HCT116 (cell line): ENCODE measurements around the gene INF2. TPM values are rescaled to one million over a fixed set of nuclear protein-coding genes. Genes with fewer than 3 reads are reported as not detected.

Source experiments
- ATAC-seq: fragments of 200-7000 bp; cut with Tn5 transposase; 2 replicates; pipeline ENCODE4 v1.9.1; 2020; ENCODE audit warnings: mild to moderate bottlenecking, moderate library complexity
- BruUV-seq: library from RNA; stranded (reverse); fragments of 400-500 nt; replicated peaks from 2 replicates; lab custom pipeline; 2021; lab: Mats Ljungman, UMichigan
- CTCF ChIA-PET: fragments of 300-600 bp; sonication (Branson Sonifier 250); formaldehyde crosslinking; loops from one replicate; lab custom pipeline; 2021; ENCODE audit warnings: antibody characterized with exemption; lab: Charles Lee
- POLR2A ChIA-PET: fragments of 300-600, 350-600 bp; sonication (Branson Sonifier 250); formaldehyde crosslinking; loops from one replicate; lab custom pipeline; 2021; ENCODE audit warnings: antibody characterized with exemption; lab: Charles Lee
- RAD21 ChIA-PET, 2 experiments: fragments of 300-600 bp; sonication (Branson Sonifier 250); formaldehyde crosslinking; loops; one replicate each; lab custom pipeline; 2023; ENCODE audit warnings: low total read pairs in 2 of 2; ENCODE audit not compliant: uncharacterized antibody in 2 of 2, unreplicated experiment in 2 of 2, low non-redundant PET in 1 of 2; lab: Charles Lee
- DNase-seq: peaks from one replicate; pipeline ENCODE4 v3.0.0-alpha.2; 2010; ENCODE audit warnings: low read depth, low spot score
- H2AFZ ChIP-seq: fragments of 200-600 bp; shearing (Covaris generic), sonication (generic); 2 replicates; pipeline ENCODE4 v1.6.1; 2017; ENCODE audit warnings: low read depth, mixed run types, mixed read lengths, antibody characterized with exemption, low read length; ENCODE audit not compliant: poor library complexity, severe bottlenecking
- H3K27ac ChIP-seq: 2 replicates; pipeline ENCODE4 v1.5.1; 2012; ENCODE audit warnings: low read depth, low read length
- H3K27me3 ChIP-seq: fragments of 200-600 bp; sonication (generic); 2 replicates; pipeline ENCODE4 v1.6.1; 2016; ENCODE audit warnings: mixed run types, low read length, mixed read lengths; ENCODE audit not compliant: insufficient read depth
- H3K36me3 ChIP-seq, 2 experiments: fragments of 200-500 bp in 1 of 2; fragments of 200-600 bp in 1 of 2; sonication (Bioruptor generic) in 1 of 2; sonication (generic) in 1 of 2; 2 replicates each; pipeline versions ENCODE4 v1.5.1 to v1.6.1; 2014 to 2016; ENCODE audit warnings: low read length in 2 of 2, inconsistent platforms in 1 of 2, mixed read lengths in 1 of 2, mixed run types in 1 of 2; ENCODE audit not compliant: insufficient read depth in 2 of 2, control insufficient read depth in 1 of 2
- H3K4me1 ChIP-seq, 2 experiments: fragments of 200-600 bp in 1 of 2; sonication (generic) in 1 of 2; 2 replicates each; pipeline versions ENCODE4 v1.5.1 to v1.6.1; 2012 to 2017; ENCODE audit warnings: low read length in 2 of 2, inconsistent platforms in 1 of 2, mild to moderate bottlenecking in 1 of 2, mixed read lengths in 1 of 2, mixed run types in 1 of 2, moderate library complexity in 1 of 2; ENCODE audit not compliant: insufficient read depth in 2 of 2, control insufficient read depth in 1 of 2
- H3K4me2 ChIP-seq: fragments of 200-600 bp; sonication (generic); 2 replicates; pipeline ENCODE4 v1.6.1; 2017; ENCODE audit warnings: mixed run types, low read length, mixed read lengths
- H3K4me3 ChIP-seq, 2 experiments: fragments of 200-600 bp in 1 of 2; sonication (generic) in 1 of 2; replicated peaks in 1 of 2; 2 replicates each; pipeline ENCODE4 v1.5.1; 2011 to 2016; ENCODE audit warnings: low read length in 2 of 2, control low read depth in 1 of 2, low read depth in 1 of 2, mild to moderate bottlenecking in 1 of 2, mixed read lengths in 1 of 2, mixed run types in 1 of 2
- H3K79me2 ChIP-seq: fragments of 200-600 bp; sonication (generic); 2 replicates; pipeline ENCODE4 v1.6.1; 2017; ENCODE audit warnings: mild to moderate bottlenecking, mixed run types, low read length, moderate library complexity, mixed read lengths; ENCODE audit not compliant: insufficient read depth
- H3K9ac ChIP-seq: fragments of 200-600 bp; sonication (generic); 2 replicates; pipeline ENCODE4 v1.6.1; 2016; ENCODE audit warnings: low read length, mixed read lengths
- H3K9me2 ChIP-seq: fragments of 200-600 bp; sonication (generic), shearing (Covaris generic); 2 replicates; pipeline ENCODE4 v1.6.1; 2017; ENCODE audit warnings: mixed run types, mild to moderate bottlenecking, moderate library complexity; ENCODE audit not compliant: insufficient read depth
- H3K9me3 ChIP-seq, 2 experiments: fragments of 200-500 bp in 1 of 2; fragments of 200-600 bp in 1 of 2; sonication (Bioruptor generic) in 1 of 2; sonication (generic) in 1 of 2; 2 replicates each; pipeline ENCODE4 v1.6.1; 2014 to 2017; ENCODE audit warnings: low read length in 2 of 2, mixed read lengths in 2 of 2, inconsistent platforms in 1 of 2, low read depth in 1 of 2, mild to moderate bottlenecking in 1 of 2, mixed run types in 1 of 2, moderate library complexity in 1 of 2; ENCODE audit not compliant: control insufficient read depth in 1 of 2, insufficient read depth in 1 of 2
- H4K20me1 ChIP-seq: fragments of 200-600 bp; sonication (generic), shearing (Covaris generic); 2 replicates; pipeline ENCODE4 v1.6.1; 2017; ENCODE audit warnings: mixed run types, mild to moderate bottlenecking, moderate library complexity; ENCODE audit not compliant: insufficient read depth
- CBX3 ChIP-seq: IDR thresholded peaks from 2 replicates; pipeline ENCODE4 v1.6.1; 2012; ENCODE audit warnings: low read depth
- CEBPB ChIP-seq: IDR thresholded peaks from 2 replicates; pipeline ENCODE4 v1.6.1; 2012; ENCODE audit warnings: low read depth
- CTCF ChIP-seq, 3 experiments: fragments of 200-600 bp in 1 of 3; sonication (generic) in 1 of 3; IDR thresholded peaks in 2 of 3; conservative IDR thresholded peaks in 1 of 3; 2 replicates each; pipeline ENCODE4 v1.5.1; 2012 to 2017; ENCODE audit warnings: low read depth in 2 of 3, low read length in 2 of 3, antibody characterized with exemption in 1 of 3, borderline replicate concordance in 1 of 3, control low read depth in 1 of 3, mild to moderate bottlenecking in 1 of 3, mixed read lengths in 1 of 3, mixed run types in 1 of 3, moderate library complexity in 1 of 3; ENCODE audit not compliant: insufficient read depth in 1 of 3
- EGR1 ChIP-seq: IDR thresholded peaks from 2 replicates; pipeline ENCODE4 v1.6.1; 2012; ENCODE audit warnings: low read depth
- ELF1 ChIP-seq: IDR thresholded peaks from 2 replicates; pipeline ENCODE4 v1.6.1; 2012; ENCODE audit warnings: low read depth, borderline replicate concordance
- EZH2 ChIP-seq: fragments of 200-600 bp; sonication (generic); IDR thresholded peaks from 2 replicates; pipeline ENCODE4 v1.6.1; 2017; ENCODE audit warnings: antibody characterized with exemption, mixed run types
- EZH2phosphoT487 ChIP-seq: fragments of 200-600 bp; IDR thresholded peaks from 2 replicates; pipeline ENCODE4 v1.6.1; 2018; ENCODE audit warnings: antibody characterized with exemption, borderline replicate concordance
- FOSL1 ChIP-seq: IDR thresholded peaks from 2 replicates; pipeline ENCODE4 v1.6.1; 2012; ENCODE audit warnings: low read depth
- JUND ChIP-seq: IDR thresholded peaks from 2 replicates; pipeline ENCODE4 v1.6.1; 2012
- MAX ChIP-seq: IDR thresholded peaks from 2 replicates; pipeline ENCODE4 v1.6.1; 2012
- POLR2A ChIP-seq: IDR thresholded peaks from 2 replicates; pipeline ENCODE4 v1.7.0; 2011; ENCODE audit warnings: borderline replicate concordance; ENCODE audit not compliant: insufficient read depth, insufficient read length; ENCODE audit errors: extremely low read depth
- POLR2AphosphoS5 ChIP-seq: IDR thresholded peaks from 2 replicates; pipeline ENCODE4 v1.6.1; 2011; ENCODE audit warnings: mild to moderate bottlenecking, low read depth, low read length, moderate library complexity
- REST ChIP-seq: IDR thresholded peaks from 2 replicates; pipeline ENCODE4 v1.6.1; 2012; ENCODE audit warnings: low read depth
- SP1 ChIP-seq: IDR thresholded peaks from 2 replicates; pipeline ENCODE4 v1.6.1; 2012; ENCODE audit warnings: low read depth
- SRF ChIP-seq: IDR thresholded peaks from 2 replicates; pipeline ENCODE4 v1.6.1; 2012; ENCODE audit warnings: low read depth
- YY1 ChIP-seq: IDR thresholded peaks from 2 replicates; pipeline ENCODE4 v1.6.1; 2011; ENCODE audit warnings: low read length, low read depth, moderate library complexity, mild to moderate bottlenecking; ENCODE audit not compliant: insufficient replicate concordance; ENCODE audit errors: extremely low read depth
- ZFX ChIP-seq: fragments of 450-650 bp; IDR thresholded peaks from 2 replicates; pipeline ENCODE4 v1.6.1; 2017
- intact Hi-C: fragments of 100-400 bp; cut with micrococcal nuclease; formaldehyde crosslinking; loops from 2 replicates; pipeline ENCODE4 v1.10.0; 2022
- total RNA-seq: library from RNA; stranded (reverse); gene quantifications from one replicate; pipeline ENCODE4 v1.2.1, GENCODE V29; 2021; ENCODE audit not compliant: unreplicated experiment
- TF ChIP-seq, protein P1 (sequence below): IDR thresholded peaks from 2 replicates; pipeline ENCODE4 v1.6.1; 2012
- TF ChIP-seq, protein P2 (sequence below): IDR thresholded peaks from 2 replicates; pipeline ENCODE4 v1.6.1; 2011; ENCODE audit warnings: mild to moderate bottlenecking, low read length, moderate library complexity; ENCODE audit not compliant: insufficient replicate concordance; ENCODE audit errors: extremely low read depth

INF2 gene
- total RNA-seq, 1 experiment from 2014 or later = 95.8 TPM

DNA sequence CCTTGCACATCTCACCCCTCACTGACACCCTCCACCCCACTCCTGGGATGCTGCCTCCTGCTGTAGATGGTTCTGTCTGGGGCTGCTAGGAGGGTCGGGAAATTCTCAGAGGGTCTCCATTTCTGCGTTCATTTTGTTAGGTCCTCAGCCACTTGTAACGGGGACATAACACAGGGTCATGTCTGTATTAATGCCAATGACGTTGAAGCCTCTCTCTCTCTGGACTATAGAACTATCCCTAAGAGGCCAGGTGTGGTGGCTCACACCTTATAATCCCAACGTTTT, 78.2 kb downstream of the INF2 start:
- no TSS peak for BruUV-seq
- Histone ChIP-seq H3K4me3 (no peak overlapping the region), H3K9me3 (peaks cover 0 to 11% of the 10 kb centered on the region in 2 experiments; a peak in 2 of 4 replicates), H3K4me1 (peaks cover 3 to 9% of the 10 kb centered on the region in 2 experiments; a peak in 3 of 4 replicates), H3K4me2 (no peak overlapping the region), H3K9me2 (no peaks in the 10 kb centered on the region), H2AFZ (no peak overlapping the region), H3K27ac (no peak overlapping the region), H4K20me1 (no peaks in the 10 kb centered on the region), H3K27me3 (no peaks in the 10 kb centered on the region), H3K79me2 (no peaks in the 10 kb centered on the region), H3K9ac (no peak overlapping the region), H3K36me3 (peaks cover 0 to 23% of the 10 kb centered on the region in 2 experiments; a peak in 3 of 4 replicates)
- DNase-seq (no peak), ATAC-seq (no peak)
- ChIA-PET CTCF (no interaction called here), POLR2A (interaction anchor here (1.4 kb wide), 1 partner anchor 59 kb away, joined by 3 read pairs; no protein-coding TSS in a partner anchor)
- intact Hi-C loops = no loop called here
- TF ChIP-seq, protein P1, sequence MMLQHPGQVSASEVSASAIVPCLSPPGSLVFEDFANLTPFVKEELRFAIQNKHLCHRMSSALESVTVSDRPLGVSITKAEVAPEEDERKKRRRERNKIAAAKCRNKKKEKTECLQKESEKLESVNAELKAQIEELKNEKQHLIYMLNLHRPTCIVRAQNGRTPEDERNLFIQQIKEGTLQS = no peak
- no peak for TF ChIP-seq CTCF (IDR thresholded peaks at IDR 0.05 in 2 of 3, conservative IDR thresholded peaks at IDR 0.05 in 1 of 3; ENCODE audit: borderline replicate concordance in 1 of 3, insufficient read depth in 1 of 3, low read depth in 2 of 3, low read length in 2 of 3)
- TF ChIP-seq CBX3 = no peak
- TF ChIP-seq POLR2A = no peak
- TF ChIP-seq EGR1 = no peak
- no peak for TF ChIP-seq REST
- no peak for TF ChIP-seq ZFX
- TF ChIP-seq, protein P2, sequence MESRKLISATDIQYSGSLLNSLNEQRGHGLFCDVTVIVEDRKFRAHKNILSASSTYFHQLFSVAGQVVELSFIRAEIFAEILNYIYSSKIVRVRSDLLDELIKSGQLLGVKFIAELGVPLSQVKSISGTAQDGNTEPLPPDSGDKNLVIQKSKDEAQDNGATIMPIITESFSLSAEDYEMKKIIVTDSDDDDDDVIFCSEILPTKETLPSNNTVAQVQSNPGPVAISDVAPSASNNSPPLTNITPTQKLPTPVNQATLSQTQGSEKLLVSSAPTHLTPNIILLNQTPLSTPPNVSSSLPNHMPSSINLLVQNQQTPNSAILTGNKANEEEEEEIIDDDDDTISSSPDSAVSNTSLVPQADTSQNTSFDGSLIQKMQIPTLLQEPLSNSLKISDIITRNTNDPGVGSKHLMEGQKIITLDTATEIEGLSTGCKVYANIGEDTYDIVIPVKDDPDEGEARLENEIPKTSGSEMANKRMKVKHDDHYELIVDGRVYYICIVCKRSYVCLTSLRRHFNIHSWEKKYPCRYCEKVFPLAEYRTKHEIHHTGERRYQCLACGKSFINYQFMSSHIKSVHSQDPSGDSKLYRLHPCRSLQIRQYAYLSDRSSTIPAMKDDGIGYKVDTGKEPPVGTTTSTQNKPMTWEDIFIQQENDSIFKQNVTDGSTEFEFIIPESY = no peak
- no peak for TF ChIP-seq FOSL1
- TF ChIP-seq ELF1 = no peak
- no peak for TF ChIP-seq JUND
- no peak for TF ChIP-seq SRF
- no peak for TF ChIP-seq MAX
- no peak for TF ChIP-seq SP1
- TF ChIP-seq CEBPB = no peak
- no peak for TF ChIP-seq EZH2
- TF ChIP-seq POLR2AphosphoS5 = no peak
- TF ChIP-seq YY1 = no peak
- no peak for TF ChIP-seq EZH2phosphoT487
- TF ChIP-seq, all 23 proteins: peak for 0
- RAD21 ChIA-PET = no interaction called here
